VCaP (cell line): ENCODE data around the gene SETD3.

Experiments
- H3K27ac ChIP-seq: fragments of 450-650 bp; 2 replicates; pipeline ENCODE4 v1.5.1; 2017
- CTCF ChIP-seq: fragments of 450-650 bp; conservative IDR thresholded peaks from 2 replicates; pipeline ENCODE4 v1.5.1; 2017; ENCODE audit warnings: mild to moderate bottlenecking, moderate library complexity

SETD3 gene

GRCh38 chr14:99380991-99381687 is 99.5 kb downstream of the SETD3 start:
- TF ChIP-seq CTCF: no peak
- H3K27ac ChIP-seq: no peak overlapping the region

- no peak for TF ChIP-seq CTCF
- H3K27ac ChIP-seq: no peak overlapping the region
These were observed 100.3 kb downstream of the SETD3 start for GRCh38 chr14:99380402-99380801.

GRCh38 chr14:99378782-99379214 is 101.9 kb downstream of the SETD3 start:
- TF ChIP-seq CTCF: no peak
- no peak overlapping the region for H3K27ac ChIP-seq

- TF ChIP-seq CTCF: no peak
- no peak overlapping the region for H3K27ac ChIP-seq
These were observed 102.7 kb downstream of the SETD3 start for GRCh38 chr14:99377951-99378350.

- H3K27ac ChIP-seq: no peak overlapping the region
- TF ChIP-seq CTCF: no peak
These were observed 105.7 kb downstream of the SETD3 start for GRCh38 chr14:99374964-99375363.

- no peak for TF ChIP-seq CTCF
- no peak overlapping the region for H3K27ac ChIP-seq
These were observed 116.9 kb downstream of the SETD3 start for GRCh38 chr14:99363616-99364290.

- TF ChIP-seq CTCF: no peak
These were observed 117.6 kb downstream of the SETD3 start for GRCh38 chr14:99363051-99363450.

More at GRCh38 chr14:99363051-99363450, 117.6 kb downstream of the SETD3 start:
- no peak overlapping the region for H3K27ac ChIP-seq
